Transverse colon (tissue), 4 donors: ENCODE data around the gene PTPRE. TPM values are rescaled to one million over a fixed set of nuclear protein-coding genes. Genes with fewer than 3 reads are reported as not detected.
"Not testable (repeated sequence)": the region's sequence is repeated elsewhere in the genome, so short reads cannot be mapped to it uniquely, and the experiment has no call there.

Experiments used
- DNase-seq: peaks from one replicate; pipeline ENCODE4 v3.0.0-alpha.2; 2019
- H3K27ac ChIP-seq, 4 donors: fragments of 200-600 bp; sonication (generic); 2 replicates each; pipeline ENCODE4 v1.5.1; 2016 to 2018; ENCODE audit warnings: inconsistent platforms in 4 of 4
- H3K27me3 ChIP-seq: fragments of 200-600 bp; sonication (generic); 2 replicates; pipeline ENCODE4 v1.5.1; 2017; ENCODE audit warnings: inconsistent platforms
- H3K36me3 ChIP-seq, 4 donors: fragments of 200-600 bp; sonication (generic); 2 replicates each; pipeline ENCODE4 v1.5.1; 2017 to 2019; ENCODE audit warnings: inconsistent platforms in 4 of 4
- H3K4me1 ChIP-seq, 4 donors: fragments of 200-600 bp; sonication (generic); 2 replicates each; pipeline ENCODE4 v1.5.1; 2017 to 2020; ENCODE audit warnings: inconsistent platforms in 4 of 4
- H3K4me3 ChIP-seq, 4 donors: fragments of 200-600 bp; sonication (generic); 1 replicate in 1 of 4; 2 replicates in 3 of 4; pipeline versions ENCODE4 v1.5.1 to v1.6.1; 2017 to 2019; ENCODE audit warnings: inconsistent platforms in 4 of 4
- H3K9me3 ChIP-seq, 2 donors: fragments of 200-600 bp; sonication (generic); 2 replicates each; pipeline ENCODE4 v1.5.1; 2017 to 2019; ENCODE audit warnings: inconsistent platforms in 2 of 2
- EP300 ChIP-seq: sonication (generic); formaldehyde crosslinking; IDR thresholded peaks from one replicate; pipeline ENCODE4 v1.6.1; 2017; ENCODE audit warnings: antibody characterized with exemption, low read depth
- POLR2A ChIP-seq: fragments of 450-650 bp; IDR thresholded peaks from one replicate; pipeline ENCODE4 v1.6.1; 2016; ENCODE audit warnings: antibody characterized with exemption, mild to moderate bottlenecking, moderate library complexity
- POLR2AphosphoS5 ChIP-seq, 3 donors: sonication (generic); formaldehyde crosslinking; IDR thresholded peaks; one replicate each; pipeline ENCODE4 v1.6.1; 2016; ENCODE audit warnings: antibody characterized with exemption in 3 of 3
- WGBS, 2 donors: methylation state at CpG; one replicate each; pipeline ENCODE4 v1.1.5; 2018; ENCODE audit warnings: low coverage in 1 of 2; 5-methylcytosine and 5-hydroxymethylcytosine counted together
- in situ Hi-C, 4 donors: fragments of 200-750 bp; cut with MboI; loops; one replicate each; pipeline versions ENCODE4 v1.15.0 to v1.15.1; 2017; ENCODE audit warnings: low sequenced_read_pairs in 3 of 4, low pct_ligation_motif_present in 1 of 4, low pct_unique_long_range_greater_than_20kb in 1 of 4
- intact Hi-C: fragments of 100-400 bp; cut with DNase I; formaldehyde crosslinking; loops from one replicate; pipeline ENCODE4 v1.15.1; 2023; ENCODE audit warnings: low total_unique reads
- total RNA-seq, 4 donors: library from RNA; depleted of rRNA; stranded (reverse); fragments of >200 nt; gene quantifications; one replicate each; pipeline ENCODE4 v1.1.0, GENCODE V29; 2016
- TF ChIP-seq, protein P1 (sequence below), 5 experiments: fragments of 200-600 bp in 3 of 5; fragments of 450-650 bp in 2 of 5; sonication (generic) in 3 of 5; IDR thresholded peaks; 1 replicate in 2 of 5; 2 replicates in 3 of 5; pipeline ENCODE4 v1.5.1; 2016 to 2017; ENCODE audit warnings: antibody characterized with exemption in 5 of 5, inconsistent platforms in 3 of 5, mild to moderate bottlenecking in 2 of 5, moderate library complexity in 1 of 5

PTPRE gene
- total RNA-seq, 4 donors from 2014 or later = 25.7 to 43.6 (median 26.7) TPM

DNA sequence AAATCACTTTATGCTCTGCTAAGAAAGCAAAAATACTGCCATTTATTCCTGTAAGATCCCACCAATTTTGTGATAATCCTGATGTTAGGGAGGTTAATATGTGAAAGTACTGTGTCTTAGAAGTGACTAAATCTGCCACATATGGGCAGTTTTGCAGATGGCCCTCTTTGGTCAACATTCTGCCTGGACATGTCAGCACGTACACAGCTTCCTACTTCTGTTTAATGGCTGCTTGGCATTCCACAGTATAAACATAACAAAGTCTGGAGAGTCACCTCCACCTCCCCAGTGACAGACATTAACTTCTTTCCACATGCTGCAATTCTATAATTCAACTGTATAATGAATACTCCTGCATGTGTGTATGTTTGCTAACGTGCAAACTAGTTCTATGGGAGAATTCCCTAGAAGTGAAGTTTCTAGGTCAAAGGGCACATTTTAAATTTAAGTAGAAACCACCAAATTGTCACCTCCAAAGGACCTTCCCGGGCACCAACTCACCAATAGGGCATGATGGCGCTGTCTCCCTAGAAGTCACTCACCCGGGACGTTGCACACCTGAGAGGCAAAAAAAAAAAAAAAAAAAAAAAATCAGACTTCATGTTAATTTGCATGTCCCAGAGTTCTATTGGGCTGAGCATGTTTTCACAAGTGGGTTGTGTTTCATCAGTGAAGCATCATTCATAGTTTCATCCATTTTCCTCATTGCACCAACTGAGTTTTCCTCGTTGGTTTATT, 180.4 kb downstream of the PTPRE start:
- Histone ChIP-seq H3K27me3 (no peaks in the 10 kb centered on the region), H3K9me3 (no peaks in the 10 kb centered on the region), H3K27ac (no peak overlapping the region), H3K36me3 (no peaks in the 10 kb centered on the region), H3K4me3 (no peak overlapping the region), H3K4me1 (no peaks in the 10 kb centered on the region)
- 39 to 46% methylated on average over 3 to 7 of the region's 7 CpGs for WGBS, 2 donors
- in situ Hi-C loops = loop anchor here in 1 of 4 donors (10.0 kb wide), 1 partner anchor 57 kb away; no protein-coding TSS in a partner anchor
- intact Hi-C loops = no loop called here
- no peak for TF ChIP-seq POLR2AphosphoS5 (IDR thresholded peaks at IDR 0.05)
- no peak for TF ChIP-seq EP300
- TF ChIP-seq POLR2A = no peak
- TF ChIP-seq, protein P1, sequence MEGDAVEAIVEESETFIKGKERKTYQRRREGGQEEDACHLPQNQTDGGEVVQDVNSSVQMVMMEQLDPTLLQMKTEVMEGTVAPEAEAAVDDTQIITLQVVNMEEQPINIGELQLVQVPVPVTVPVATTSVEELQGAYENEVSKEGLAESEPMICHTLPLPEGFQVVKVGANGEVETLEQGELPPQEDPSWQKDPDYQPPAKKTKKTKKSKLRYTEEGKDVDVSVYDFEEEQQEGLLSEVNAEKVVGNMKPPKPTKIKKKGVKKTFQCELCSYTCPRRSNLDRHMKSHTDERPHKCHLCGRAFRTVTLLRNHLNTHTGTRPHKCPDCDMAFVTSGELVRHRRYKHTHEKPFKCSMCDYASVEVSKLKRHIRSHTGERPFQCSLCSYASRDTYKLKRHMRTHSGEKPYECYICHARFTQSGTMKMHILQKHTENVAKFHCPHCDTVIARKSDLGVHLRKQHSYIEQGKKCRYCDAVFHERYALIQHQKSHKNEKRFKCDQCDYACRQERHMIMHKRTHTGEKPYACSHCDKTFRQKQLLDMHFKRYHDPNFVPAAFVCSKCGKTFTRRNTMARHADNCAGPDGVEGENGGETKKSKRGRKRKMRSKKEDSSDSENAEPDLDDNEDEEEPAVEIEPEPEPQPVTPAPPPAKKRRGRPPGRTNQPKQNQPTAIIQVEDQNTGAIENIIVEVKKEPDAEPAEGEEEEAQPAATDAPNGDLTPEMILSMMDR (IDR thresholded peaks at IDR 0.05) = no peak
- DNase-seq = no peak

DNA sequence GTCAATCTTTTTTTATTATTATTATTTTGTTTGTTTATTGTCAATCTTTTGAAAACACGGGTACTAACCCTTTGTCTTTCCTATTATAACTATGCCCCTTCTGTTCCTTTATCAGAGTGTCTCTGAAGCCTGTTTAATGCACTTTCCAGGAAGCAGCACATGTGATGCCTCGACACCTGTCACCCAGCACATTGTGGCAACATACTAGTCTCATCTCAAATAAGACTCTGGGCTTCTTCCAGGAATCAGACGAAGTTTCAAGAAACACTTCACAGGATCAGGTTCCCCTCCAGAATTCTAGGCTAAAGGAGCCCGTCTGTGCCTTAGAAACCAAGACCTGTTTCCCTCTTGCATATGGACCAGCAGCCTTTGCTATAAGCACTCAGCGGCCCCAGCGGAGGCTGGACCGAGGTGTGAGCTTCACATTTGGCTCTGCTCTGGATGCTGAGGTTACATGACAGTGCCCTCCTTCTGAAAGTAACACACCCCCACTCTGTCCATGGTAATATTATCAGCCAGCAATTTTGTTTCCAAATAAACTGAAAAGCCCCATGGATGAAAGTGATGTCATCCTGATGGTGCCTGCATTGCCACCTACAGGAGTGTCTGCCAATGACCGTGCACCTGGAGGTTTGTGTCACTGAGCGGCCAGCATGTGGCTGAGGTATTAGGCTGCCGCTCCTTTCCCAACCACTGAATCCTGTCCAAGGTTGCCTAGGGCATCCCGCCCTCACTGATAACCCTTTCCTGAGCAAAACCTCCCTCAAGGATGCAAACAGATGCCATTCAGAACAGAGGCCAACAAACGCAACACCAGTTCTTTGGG, 181.2 kb downstream of the PTPRE start:
- Histone ChIP-seq H3K27ac (no peak overlapping the region), H3K4me3 (no peak overlapping the region), H3K4me1 (no peaks in the 10 kb centered on the region), H3K36me3 (no peaks in the 10 kb centered on the region), H3K27me3 (no peaks in the 10 kb centered on the region), H3K9me3 (no peaks in the 10 kb centered on the region)
- 54 to 55% methylated on average over 2 to 11 of the region's 12 CpGs for WGBS, 2 donors
- TF ChIP-seq, protein P1 (IDR thresholded peaks at IDR 0.05) = no peak
- TF ChIP-seq POLR2A (no peak), EP300 (no peak), POLR2AphosphoS5 (IDR thresholded peaks at IDR 0.05) (no peak)
- no peak for DNase-seq
- in situ Hi-C loops (loop anchor here in 1 of 4 donors (10.0 kb wide), 1 partner anchor 57 kb away; no protein-coding TSS in a partner anchor), intact Hi-C loops (no loop called here)

DNA sequence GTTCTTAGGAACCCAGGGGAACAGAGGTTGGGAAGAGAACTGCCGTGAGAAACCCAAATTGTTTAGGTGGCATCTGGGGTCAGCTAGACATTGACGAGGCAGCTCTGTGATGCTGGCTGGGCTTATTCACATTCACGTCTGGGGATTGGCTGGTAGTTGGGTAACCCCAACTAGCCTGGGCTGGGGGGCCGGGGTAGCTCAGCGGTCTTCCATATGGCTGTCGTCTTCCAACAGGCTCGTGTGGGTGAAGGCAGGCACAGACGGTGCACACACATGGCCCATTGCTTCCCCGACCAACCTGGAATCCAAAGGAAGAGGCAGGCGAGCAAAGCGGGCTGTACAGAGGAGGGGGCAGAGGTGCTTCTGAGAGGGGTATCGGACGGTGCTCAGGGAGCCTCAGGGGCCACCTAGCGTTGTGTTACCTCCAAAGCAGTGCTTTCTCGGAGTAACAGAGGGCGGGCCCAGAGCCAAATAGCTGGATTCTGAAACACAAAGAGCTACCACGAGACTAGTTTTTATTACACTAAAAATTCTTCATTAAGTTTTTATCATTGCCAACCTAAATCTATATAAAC, 184.8 kb downstream of the PTPRE start:
- intact Hi-C loops (no loop called here), in situ Hi-C loops (no loop called here)
- H3K27ac ChIP-seq = no peak overlapping the region
- H3K36me3 ChIP-seq = no peaks in the 10 kb centered on the region
- H3K4me3 ChIP-seq = no peak overlapping the region
- no peak for TF ChIP-seq POLR2A
- TF ChIP-seq POLR2AphosphoS5 (IDR thresholded peaks at IDR 0.05) = no peak
- TF ChIP-seq, protein P1 (IDR thresholded peaks at IDR 0.05) = no peak
- no peak for TF ChIP-seq EP300
- no peak for DNase-seq
- H3K9me3 ChIP-seq = no peaks in the 10 kb centered on the region
- 90% methylated on average over 13 to 17 of the region's 17 CpGs for WGBS, 2 donors
- H3K4me1 ChIP-seq = no peaks in the 10 kb centered on the region
- H3K27me3 ChIP-seq = no peaks in the 10 kb centered on the region

DNA sequence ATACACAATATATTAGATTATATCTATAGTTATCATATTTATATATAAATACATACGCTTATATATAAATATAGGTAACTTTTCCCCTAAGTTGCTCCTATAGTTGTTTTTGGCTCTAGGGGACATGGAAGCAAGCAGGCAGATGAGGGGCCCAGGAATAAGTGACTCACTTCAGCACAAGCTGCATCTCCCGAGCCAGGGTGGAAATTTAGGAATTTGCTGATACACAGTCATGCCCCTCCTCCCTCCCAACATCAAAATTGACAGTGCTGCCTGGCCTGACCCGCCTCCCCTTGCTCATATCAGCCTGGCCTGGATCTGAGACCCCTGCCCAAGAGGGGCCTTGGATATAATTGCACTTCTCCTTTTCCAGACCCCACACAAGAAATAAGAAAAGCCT, 185.6 kb downstream of the PTPRE start:
- DNase-seq = no peak
- intact Hi-C loops = no loop called here
- Histone ChIP-seq H3K27ac (no peak overlapping the region), H3K4me3 (no peak overlapping the region), H3K9me3 (no peaks in the 10 kb centered on the region), H3K27me3 (no peaks in the 10 kb centered on the region), H3K36me3 (no peaks in the 10 kb centered on the region), H3K4me1 (no peaks in the 10 kb centered on the region)
- WGBS, 2 donors = 83 to 100% methylated on average over 1 to 3 of the region's 3 CpGs
- in situ Hi-C loops = no loop called here
- TF ChIP-seq EP300 (no peak), POLR2AphosphoS5 (IDR thresholded peaks at IDR 0.05) (no peak), POLR2A (no peak)
- TF ChIP-seq, protein P1 (IDR thresholded peaks at IDR 0.05) = no peak

DNA sequence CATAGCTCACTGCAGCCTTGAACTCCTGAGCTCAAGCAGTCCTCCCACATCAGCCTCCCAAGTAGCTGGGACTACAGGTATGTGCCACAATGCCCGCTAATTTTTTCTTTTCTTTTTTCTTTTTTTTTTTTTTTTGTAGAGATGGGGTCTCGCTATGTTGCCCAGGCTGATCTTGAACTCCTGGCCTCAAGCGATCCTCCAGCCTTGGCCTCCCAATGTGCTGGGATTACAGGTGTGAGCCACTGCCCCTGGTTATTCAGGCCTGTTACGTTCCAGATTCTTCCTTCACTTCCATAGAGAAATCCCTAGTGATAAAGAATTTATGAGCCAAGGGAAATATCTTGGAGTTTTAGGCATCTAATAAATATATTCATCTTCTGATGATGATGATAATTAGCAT, 187.7 kb downstream of the PTPRE start:
- DNase-seq, H3K27ac ChIP-seq, H3K27me3 ChIP-seq, H3K4me3 ChIP-seq, H3K36me3 ChIP-seq, H3K4me1 ChIP-seq, H3K9me3 ChIP-seq, in situ Hi-C loops, intact Hi-C loops: not testable (repeated sequence)
- WGBS, 2 donors = 96% methylated on average over 4 of the region's 4 CpGs; no CpG with 5 or more reads in 1 of the 2 donors
